22Rv1 (cell line): ENCODE measurements around the gene WSCD2.

Experiments
- H3K27ac ChIP-seq: fragments of 450-650 bp; 2 replicates; pipeline ENCODE4 v1.5.1; 2017
- CTCF ChIP-seq: fragments of 450-650 bp; IDR thresholded peaks from 2 replicates; pipeline ENCODE4 v1.5.1; 2017; ENCODE audit warnings: mild to moderate bottlenecking
- ZFX ChIP-seq: fragments of 450-650 bp; IDR thresholded peaks from 2 replicates; pipeline ENCODE4 v1.6.1; 2017; ENCODE audit warnings: antibody characterized with exemption, borderline replicate concordance

The WSCD2 gene

GRCh38 chr12:108135627-108136026 is 6.5 kb downstream of the WSCD2 start:
- H3K27ac ChIP-seq, result no peak overlapping the region
- TF ChIP-seq CTCF (no peak), ZFX (no peak)

- TF ChIP-seq ZFX (no peak), CTCF (no peak)
- H3K27ac ChIP-seq, result no peak overlapping the region
Observed at GRCh38 chr12:108136697-108137096, 7.6 kb downstream of the WSCD2 start.

GRCh38 chr12:108139454-108139853 is 10.4 kb downstream of the WSCD2 start:
- no peak for TF ChIP-seq ZFX
- no peak for TF ChIP-seq CTCF
- no peak overlapping the region for H3K27ac ChIP-seq

GRCh38 chr12:108140501-108140900 is 11.4 kb downstream of the WSCD2 start:
- no peak for TF ChIP-seq ZFX
- no peak for TF ChIP-seq CTCF
- H3K27ac ChIP-seq, result no peak overlapping the region

- TF ChIP-seq CTCF (no peak), ZFX (no peak)
- H3K27ac ChIP-seq, result no peak overlapping the region
Observed at GRCh38 chr12:108141600-108142130, 12.6 kb downstream of the WSCD2 start.

GRCh38 chr12:108143144-108143543 is 14.1 kb downstream of the WSCD2 start:
- TF ChIP-seq CTCF, result no peak
- no peak overlapping the region for H3K27ac ChIP-seq

GRCh38 chr12:108144080-108144479 is 15.0 kb downstream of the WSCD2 start:
- H3K27ac ChIP-seq, result no peak overlapping the region
- TF ChIP-seq ZFX, result no peak
- TF ChIP-seq CTCF, result no peak
